ENCODE results near the gene ALOXE3.

ALOXE3 gene

GRCh38 chr17:8152112-8152775 lies 33.9 kb upstream of the ALOXE3 start, which contains the start of gene PER1:
Gene PER1 (minus strand): TSS chr17:8152404. CDS start chr17:8150706, 1,698 bp downstream.
- no peaks in the 10 kb centered on the region for H3K9me3 ChIP-seq (ENCODE audit: control insufficient read depth, insufficient read depth, low read length)
- peak within 1 kb of the TSS; percentile 91 for H3K4me3 ChIP-seq (ENCODE audit: low read depth, low read length)
- peaks cover 27% of the 10 kb centered on the region for H3K36me3 ChIP-seq (ENCODE audit: control insufficient read depth, insufficient read depth, low read length)
- peak within 1 kb of the TSS; percentile 16 for H3K9ac ChIP-seq (ENCODE audit: low read depth, low read length)
- H3K27me3 ChIP-seq (ENCODE audit: control insufficient read depth, insufficient read depth, low read length) = peaks cover 2% of the 10 kb centered on the region
- H3K4me1 ChIP-seq (ENCODE audit: control insufficient read depth, insufficient read depth, low read length) = peaks cover 16% of the 10 kb centered on the region

DNA sequence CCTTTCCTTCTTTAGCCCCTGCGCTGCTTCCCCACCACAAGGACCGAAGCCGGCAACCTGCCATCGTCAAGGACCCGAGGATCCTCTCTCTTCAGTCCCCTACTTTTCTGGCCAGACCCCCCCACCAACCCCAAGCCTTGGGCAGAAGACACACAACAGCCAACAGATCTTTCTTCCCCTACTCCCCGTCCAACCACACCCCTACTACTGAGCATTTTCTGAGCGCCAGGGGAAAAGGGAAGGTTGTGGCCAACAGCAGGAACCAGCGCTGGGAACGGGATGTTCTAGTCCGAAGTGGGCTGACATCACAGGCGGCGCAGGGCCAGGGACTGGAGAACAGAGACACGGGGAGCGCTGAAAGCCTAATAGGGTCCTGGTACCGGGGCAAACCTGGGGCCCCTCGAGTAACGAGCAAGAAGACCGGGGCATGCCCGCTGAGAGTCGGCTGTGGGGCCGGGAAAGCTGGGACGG lies 33.4 kb upstream of the ALOXE3 start:
- Histone ChIP-seq H3K4me3 (ENCODE audit: low read depth, low read length) (peak overlapping the region; percentile 91), H3K9ac (ENCODE audit: low read depth, low read length) (peak overlapping the region; percentile 16), H3K27me3 (ENCODE audit: control insufficient read depth, insufficient read depth, low read length) (peaks cover 2% of the 10 kb centered on the region), H3K36me3 (ENCODE audit: control insufficient read depth, insufficient read depth, low read length) (peaks cover 33% of the 10 kb centered on the region), H3K9me3 (ENCODE audit: control insufficient read depth, insufficient read depth, low read length) (no peaks in the 10 kb centered on the region), H3K4me1 (ENCODE audit: control insufficient read depth, insufficient read depth, low read length) (peaks cover 14% of the 10 kb centered on the region)

DNA sequence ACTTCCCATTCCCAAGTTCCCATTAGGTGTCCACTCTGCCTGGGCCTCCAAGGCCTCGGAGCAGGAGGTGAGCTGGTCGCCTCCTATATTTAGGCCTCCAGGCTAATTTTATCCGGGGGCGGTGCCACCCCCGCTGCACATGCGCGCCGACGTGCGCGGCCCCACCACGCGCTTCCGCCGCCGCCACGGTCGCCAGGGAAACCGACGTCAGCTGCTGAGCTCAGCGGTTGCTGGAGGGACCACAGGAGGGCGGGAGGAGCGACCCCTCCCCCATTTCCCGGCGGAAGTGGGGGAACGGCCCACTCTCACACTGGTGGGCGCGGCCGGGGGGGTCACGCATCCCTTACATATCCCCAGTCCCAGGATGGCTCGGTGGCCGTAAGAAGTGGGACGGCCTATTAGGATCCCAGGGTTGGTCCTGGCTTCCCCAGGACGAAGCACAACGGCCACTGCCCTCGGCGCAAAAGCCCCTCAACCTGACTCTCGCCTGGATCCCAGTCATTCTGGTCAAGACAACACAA lies 32.9 kb upstream of the ALOXE3 start:
- peaks cover 14% of the 10 kb centered on the region for H3K4me1 ChIP-seq (ENCODE audit: control insufficient read depth, insufficient read depth, low read length)
- no peaks in the 10 kb centered on the region for H3K9me3 ChIP-seq (ENCODE audit: control insufficient read depth, insufficient read depth, low read length)
- peaks cover 2% of the 10 kb centered on the region for H3K27me3 ChIP-seq (ENCODE audit: control insufficient read depth, insufficient read depth, low read length)
- peaks cover 36% of the 10 kb centered on the region for H3K36me3 ChIP-seq (ENCODE audit: control insufficient read depth, insufficient read depth, low read length)
- peak overlapping the region; percentile 91 for H3K4me3 ChIP-seq (ENCODE audit: low read depth, low read length)
- no peak overlapping the region for H3K9ac ChIP-seq (ENCODE audit: low read depth, low read length)

DNA sequence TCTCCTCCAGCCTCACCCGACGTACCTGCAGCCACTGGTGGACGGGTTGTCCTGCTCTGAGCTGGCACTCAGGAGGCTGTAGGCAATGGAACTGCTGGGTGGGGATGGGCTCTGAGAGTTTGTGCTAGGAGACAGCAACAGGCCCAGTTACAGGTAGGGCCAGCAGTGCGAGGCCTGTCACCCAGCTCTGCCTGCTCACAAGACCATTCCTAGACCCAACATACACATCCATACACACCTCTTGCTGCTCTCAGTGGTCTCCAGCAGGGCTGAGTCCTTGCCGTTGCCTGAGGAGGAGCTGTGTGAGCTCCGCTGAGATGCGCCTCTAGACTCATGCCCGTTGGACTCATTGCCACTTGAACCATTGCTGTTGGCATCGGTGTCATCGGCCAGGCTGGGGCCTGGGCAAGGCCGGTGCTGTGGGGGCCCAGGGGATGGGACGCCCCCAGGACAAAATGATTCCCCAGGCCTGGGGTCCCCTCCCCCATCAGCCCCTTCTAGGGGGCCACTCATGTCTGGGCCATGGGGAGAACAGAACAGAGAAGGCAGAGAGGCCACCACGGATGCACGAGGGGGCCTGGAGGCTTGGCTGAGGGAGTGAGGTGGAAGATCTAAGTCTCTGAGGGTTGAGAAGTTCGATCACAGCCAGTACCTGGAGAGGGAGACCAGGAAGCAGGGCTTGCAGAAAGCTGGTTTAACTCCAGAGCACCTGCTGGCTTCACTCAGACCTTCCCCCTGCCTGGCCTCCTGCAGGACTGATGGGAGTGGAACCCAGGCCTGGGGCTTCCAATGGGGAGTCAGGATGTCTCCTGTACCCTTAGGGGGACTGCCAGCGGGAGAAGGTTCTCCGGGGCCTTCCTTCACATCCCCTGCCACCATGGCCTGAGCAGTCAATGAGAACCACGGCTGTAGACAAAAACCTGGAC lies 32.1 kb upstream of the ALOXE3 start:
- peaks cover 2% of the 10 kb centered on the region for H3K27me3 ChIP-seq (ENCODE audit: control insufficient read depth, insufficient read depth, low read length)
- peaks cover 14% of the 10 kb centered on the region for H3K4me1 ChIP-seq (ENCODE audit: control insufficient read depth, insufficient read depth, low read length)
- no peaks in the 10 kb centered on the region for H3K9me3 ChIP-seq (ENCODE audit: control insufficient read depth, insufficient read depth, low read length)
- H3K9ac ChIP-seq (ENCODE audit: low read depth, low read length) = no peak overlapping the region
- H3K36me3 ChIP-seq (ENCODE audit: control insufficient read depth, insufficient read depth, low read length) = peaks cover 43% of the 10 kb centered on the region
- H3K4me3 ChIP-seq (ENCODE audit: low read depth, low read length) = peak overlapping the region; percentile 91

GRCh38 chr17:8149419-8150193 lies 31.3 kb upstream of the ALOXE3 start:
- Histone ChIP-seq H3K9me3 (ENCODE audit: control insufficient read depth, insufficient read depth, low read length) (no peaks in the 10 kb centered on the region), H3K4me1 (ENCODE audit: control insufficient read depth, insufficient read depth, low read length) (peaks cover 9% of the 10 kb centered on the region), H3K27me3 (ENCODE audit: control insufficient read depth, insufficient read depth, low read length) (no peaks in the 10 kb centered on the region), H3K36me3 (ENCODE audit: control insufficient read depth, insufficient read depth, low read length) (peaks cover 48% of the 10 kb centered on the region), H3K4me3 (ENCODE audit: low read depth, low read length) (no peak overlapping the region), H3K9ac (ENCODE audit: low read depth, low read length) (no peak overlapping the region)

DNA sequence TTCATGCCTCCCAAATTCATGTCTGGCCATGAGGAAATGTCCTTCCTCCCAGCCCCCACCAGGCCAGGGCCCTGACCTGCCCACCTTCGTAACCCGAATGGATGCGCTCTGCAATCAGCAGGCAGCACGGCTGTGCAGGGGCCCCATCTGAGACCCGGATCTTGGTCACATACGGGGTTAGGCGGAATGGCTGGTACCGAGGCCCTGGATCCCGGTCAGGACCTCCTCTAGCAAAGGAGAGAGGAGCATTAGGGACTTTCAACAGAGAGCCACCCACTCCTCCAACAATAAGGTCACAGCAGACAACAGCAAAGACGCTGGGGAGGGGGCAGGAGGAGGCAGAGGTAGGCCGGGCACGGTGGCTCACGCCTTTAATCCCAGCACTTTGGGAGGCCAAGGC lies 30.2 kb upstream of the ALOXE3 start:
- Histone ChIP-seq H3K27me3 (ENCODE audit: control insufficient read depth, insufficient read depth, low read length) (no peaks in the 10 kb centered on the region), H3K9me3 (ENCODE audit: control insufficient read depth, insufficient read depth, low read length) (no peaks in the 10 kb centered on the region), H3K9ac (ENCODE audit: low read depth, low read length) (no peak overlapping the region), H3K4me1 (ENCODE audit: control insufficient read depth, insufficient read depth, low read length) (peaks cover 6% of the 10 kb centered on the region), H3K36me3 (ENCODE audit: control insufficient read depth, insufficient read depth, low read length) (peaks cover 55% of the 10 kb centered on the region), H3K4me3 (ENCODE audit: low read depth, low read length) (no peak overlapping the region)

DNA sequence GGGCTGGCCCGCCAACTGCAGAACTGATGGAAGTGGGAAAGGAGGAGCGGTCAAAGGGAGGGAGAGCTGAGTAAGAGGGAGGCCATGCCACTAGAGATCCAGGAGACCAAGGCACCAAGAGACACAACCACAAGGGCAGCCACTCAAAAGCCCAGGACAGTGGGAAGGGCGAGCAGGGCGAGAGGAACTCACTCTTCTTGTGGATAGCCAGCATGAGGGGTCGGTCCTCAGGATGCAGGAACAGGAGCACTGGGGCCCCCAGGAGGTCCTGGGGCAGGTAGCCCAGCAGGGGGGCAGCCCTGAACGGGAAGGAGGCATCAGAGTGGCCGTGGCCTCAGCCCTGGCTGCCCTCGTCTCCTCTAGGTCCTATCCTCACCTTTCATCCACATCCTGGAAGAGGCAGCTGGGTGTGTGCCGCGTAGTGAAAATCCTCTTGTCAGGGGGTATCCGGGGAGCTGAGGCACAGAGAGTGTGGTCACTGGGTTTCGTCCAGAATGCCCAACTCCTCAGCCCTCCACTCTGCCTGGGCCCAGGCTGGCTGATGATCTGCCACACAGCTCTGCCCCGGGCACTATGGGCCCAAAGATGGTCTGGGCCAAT lies 29.6 kb upstream of the ALOXE3 start:
- Histone ChIP-seq H3K4me3 (ENCODE audit: low read depth, low read length) (no peak overlapping the region), H3K9me3 (ENCODE audit: control insufficient read depth, insufficient read depth, low read length) (no peaks in the 10 kb centered on the region), H3K36me3 (ENCODE audit: control insufficient read depth, insufficient read depth, low read length) (peaks cover 59% of the 10 kb centered on the region), H3K9ac (ENCODE audit: low read depth, low read length) (no peak overlapping the region), H3K4me1 (ENCODE audit: control insufficient read depth, insufficient read depth, low read length) (peaks cover 6% of the 10 kb centered on the region), H3K27me3 (ENCODE audit: control insufficient read depth, insufficient read depth, low read length) (no peaks in the 10 kb centered on the region)

GRCh38 chr17:8147141-8147804 lies 29.0 kb upstream of the ALOXE3 start:
- Histone ChIP-seq H3K36me3 (ENCODE audit: control insufficient read depth, insufficient read depth, low read length) (peaks cover 66% of the 10 kb centered on the region), H3K27me3 (ENCODE audit: control insufficient read depth, insufficient read depth, low read length) (no peaks in the 10 kb centered on the region), H3K4me1 (ENCODE audit: control insufficient read depth, insufficient read depth, low read length) (peaks cover 2% of the 10 kb centered on the region), H3K9ac (ENCODE audit: low read depth, low read length) (no peak overlapping the region), H3K4me3 (ENCODE audit: low read depth, low read length) (no peak overlapping the region), H3K9me3 (ENCODE audit: control insufficient read depth, insufficient read depth, low read length) (no peaks in the 10 kb centered on the region)

GRCh38 chr17:8146381-8147140 lies 28.2 kb upstream of the ALOXE3 start:
- Histone ChIP-seq H3K36me3 (ENCODE audit: control insufficient read depth, insufficient read depth, low read length) (peaks cover 73% of the 10 kb centered on the region), H3K4me1 (ENCODE audit: control insufficient read depth, insufficient read depth, low read length) (peaks cover 2% of the 10 kb centered on the region), H3K9ac (ENCODE audit: low read depth, low read length) (no peak overlapping the region), H3K4me3 (ENCODE audit: low read depth, low read length) (no peak overlapping the region), H3K9me3 (ENCODE audit: control insufficient read depth, insufficient read depth, low read length) (no peaks in the 10 kb centered on the region), H3K27me3 (ENCODE audit: control insufficient read depth, insufficient read depth, low read length) (no peaks in the 10 kb centered on the region)

DNA sequence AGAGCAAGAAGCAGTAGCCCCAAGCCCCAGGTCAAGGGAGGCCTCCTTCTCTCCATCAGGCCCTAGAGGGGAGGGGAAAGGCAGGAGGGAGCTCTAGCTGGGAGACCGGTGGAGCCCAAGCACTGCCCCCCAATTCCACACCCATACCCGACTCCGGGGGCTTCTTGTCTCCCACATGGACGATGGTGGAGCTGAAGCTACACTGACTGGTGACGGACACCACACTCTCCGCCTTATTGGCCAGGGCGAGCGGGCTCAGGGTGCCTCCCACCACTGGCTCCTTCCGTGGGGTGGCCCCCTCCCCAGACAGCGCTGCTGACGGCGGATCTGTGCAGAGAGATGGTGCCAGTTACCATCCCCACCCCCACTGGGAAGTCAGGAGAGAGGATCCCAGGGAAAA lies 27.5 kb upstream of the ALOXE3 start:
- no peak overlapping the region for H3K4me3 ChIP-seq (ENCODE audit: low read depth, low read length)
- peaks cover under 1% of the 10 kb centered on the region for H3K4me1 ChIP-seq (ENCODE audit: control insufficient read depth, insufficient read depth, low read length)
- H3K27me3 ChIP-seq (ENCODE audit: control insufficient read depth, insufficient read depth, low read length) = no peaks in the 10 kb centered on the region
- H3K36me3 ChIP-seq (ENCODE audit: control insufficient read depth, insufficient read depth, low read length) = peaks cover 80% of the 10 kb centered on the region
- H3K9ac ChIP-seq (ENCODE audit: low read depth, low read length) = no peak overlapping the region
- no peaks in the 10 kb centered on the region for H3K9me3 ChIP-seq (ENCODE audit: control insufficient read depth, insufficient read depth, low read length)
